ENCODE data around the gene METAP1D. TPM values are rescaled to one million over a fixed set of nuclear protein-coding genes. Genes with fewer than 3 reads are reported as not detected.

METAP1D gene
- total and polyA plus RNA-seq, 2 of the 4 experiments (the other 2 are of a cell fraction) = 3.4 to 5.5 TPM

GRCh38 chr2:171956135-171956825 is 43.5 kb upstream of the METAP1D start:
- no peak overlapping the region for H3K4me2 ChIP-seq (ENCODE audit: low read depth, low read length)
- WGBS, 2 experiments (ENCODE audit: extremely low coverage in 2 of 2, insufficient read length in 1 of 2) = no CpG with 5 or more reads among the region's 7 CpGs
- H2BK120ac ChIP-seq (ENCODE audit: low read depth, low read length) = no peak overlapping the region
- H4K91ac ChIP-seq (ENCODE audit: insufficient read depth, low read depth, low read length) = no peak overlapping the region
- H3K56ac ChIP-seq (ENCODE audit: extremely low read depth, insufficient read depth, low read length) = no peak overlapping the region
- peaks cover 11% of the 10 kb centered on the region for H3K9me1 ChIP-seq (ENCODE audit: insufficient read depth, low read length)
- no peak overlapping the region for H3K18ac ChIP-seq (ENCODE audit: low read depth, low read length)
- intact Hi-C loops (cut with micrococcal nuclease) = no loop called here
- POLR2A ChIA-PET (ENCODE audit: unreplicated experiment) = no interaction called here
- 0 out of 2 replicates have a peak overlapping the region, but pooled peaks have one; percentile 24 for H3K14ac ChIP-seq (replicated peaks; ENCODE audit: low read depth, low read length)
- no peak overlapping the region for H2BK5ac ChIP-seq (ENCODE audit: low read depth, low read length, poor library complexity, severe bottlenecking)
- peak overlapping the region; percentile 82; the same call in 1 of the 2 replicates for H2AK5ac ChIP-seq (ENCODE audit: low read depth, low read length)
- H3K23ac ChIP-seq (ENCODE audit: low read depth, low read length) = no peak overlapping the region
- H2BK15ac ChIP-seq (ENCODE audit: low read depth, low read length) = no peak overlapping the region
- CTCF ChIA-PET = no interaction called here
- no peak overlapping the region for H3K4ac ChIP-seq (ENCODE audit: low read depth, low read length)
- no peak overlapping the region for H2BK20ac ChIP-seq (ENCODE audit: low read depth, low read length)
- ATAC-seq (ENCODE audit: low read depth) (no peak), DNase-seq (no peak)
- H4K8ac ChIP-seq (ENCODE audit: low read depth in 2 of 2, low read length in 2 of 2) = no peak overlapping the region
- H3K4me1 ChIP-seq (ENCODE audit: control insufficient read depth, insufficient read depth, low read length) = peaks cover 16% of the 10 kb centered on the region
- dilution Hi-C loops (cut with HindIII; ENCODE audit: low sequenced_read_pairs, unreplicated experiment) = no loop called here
- in situ Hi-C loops (cut with MboI; ENCODE audit: low sequenced_read_pairs) = no loop called here
- TF ChIP-seq NFE2L2 (IDR thresholded peaks at IDR 0.05; ENCODE audit: low read depth, low read length) = no peak
- no peak for TF ChIP-seq MAFK (IDR thresholded peaks at IDR 0.05; ENCODE audit: low read depth, low read length)
- no peak for TF ChIP-seq FOS (IDR thresholded peaks at IDR 0.05; ENCODE audit: low read depth, low read length)
- no peak for TF ChIP-seq RAD21 (IDR thresholded peaks at IDR 0.05; ENCODE audit: low read length)
- TF ChIP-seq, protein P1, sequence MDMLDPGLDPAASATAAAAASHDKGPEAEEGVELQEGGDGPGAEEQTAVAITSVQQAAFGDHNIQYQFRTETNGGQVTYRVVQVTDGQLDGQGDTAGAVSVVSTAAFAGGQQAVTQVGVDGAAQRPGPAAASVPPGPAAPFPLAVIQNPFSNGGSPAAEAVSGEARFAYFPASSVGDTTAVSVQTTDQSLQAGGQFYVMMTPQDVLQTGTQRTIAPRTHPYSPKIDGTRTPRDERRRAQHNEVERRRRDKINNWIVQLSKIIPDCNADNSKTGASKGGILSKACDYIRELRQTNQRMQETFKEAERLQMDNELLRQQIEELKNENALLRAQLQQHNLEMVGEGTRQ (IDR thresholded peaks at IDR 0.05; ENCODE audit: low read depth, low read length) = no peak
- TF ChIP-seq CEBPB (IDR thresholded peaks at IDR 0.05; ENCODE audit: low read depth, low read length) = no peak
- TF ChIP-seq, protein P2, sequence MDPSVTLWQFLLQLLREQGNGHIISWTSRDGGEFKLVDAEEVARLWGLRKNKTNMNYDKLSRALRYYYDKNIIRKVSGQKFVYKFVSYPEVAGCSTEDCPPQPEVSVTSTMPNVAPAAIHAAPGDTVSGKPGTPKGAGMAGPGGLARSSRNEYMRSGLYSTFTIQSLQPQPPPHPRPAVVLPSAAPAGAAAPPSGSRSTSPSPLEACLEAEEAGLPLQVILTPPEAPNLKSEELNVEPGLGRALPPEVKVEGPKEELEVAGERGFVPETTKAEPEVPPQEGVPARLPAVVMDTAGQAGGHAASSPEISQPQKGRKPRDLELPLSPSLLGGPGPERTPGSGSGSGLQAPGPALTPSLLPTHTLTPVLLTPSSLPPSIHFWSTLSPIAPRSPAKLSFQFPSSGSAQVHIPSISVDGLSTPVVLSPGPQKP (IDR thresholded peaks at IDR 0.05; ENCODE audit: borderline replicate concordance, low read depth, low read length) = no peak
- TF ChIP-seq BHLHE40 (IDR thresholded peaks at IDR 0.05; ENCODE audit: low read depth, low read length) = no peak
- TF ChIP-seq SMC3 (IDR thresholded peaks at IDR 0.05; ENCODE audit: low read depth, low read length) = no peak
- TF ChIP-seq CHD1 (IDR thresholded peaks at IDR 0.05; ENCODE audit: low read depth, low read length) = no peak
- no peak for TF ChIP-seq MXI1 (IDR thresholded peaks at IDR 0.05; ENCODE audit: borderline replicate concordance, low read depth, low read length)
- no peak for TF ChIP-seq CTCF (conservative IDR thresholded peaks at IDR 0.05; ENCODE audit: low read depth, low read length)
- no peak for TF ChIP-seq RFX5 (IDR thresholded peaks at IDR 0.05; ENCODE audit: low read depth, low read length)
- TF ChIP-seq MAZ (IDR thresholded peaks at IDR 0.05; ENCODE audit: borderline replicate concordance, low read depth, low read length) = no peak
- TF ChIP-seq POLR2A (IDR thresholded peaks at IDR 0.05; ENCODE audit: low read depth, low read length) = no peak
- no peak for TF ChIP-seq RCOR1 (IDR thresholded peaks at IDR 0.05; ENCODE audit: insufficient replicate concordance, low read length)
- no peaks in the 10 kb centered on the region; the same call in 1 of the 2 replicates for H4K20me1 ChIP-seq (ENCODE audit: insufficient read depth, low read length)
- H3K27me3 ChIP-seq (ENCODE audit: control insufficient read depth, insufficient read depth, low read length) = no peaks in the 10 kb centered on the region
- no peak overlapping the region for H2AFZ ChIP-seq (replicated peaks; ENCODE audit: low read length, poor library complexity)
- 0 out of 2 replicates have a peak, but pooled peaks cover 1% of the 10 kb centered on the region for H3K9me3 ChIP-seq (ENCODE audit: control insufficient read depth, insufficient read depth, low read length)
- H3K4me3 ChIP-seq (ENCODE audit: insufficient read depth, low read depth, low read length) = no peak overlapping the region
- peaks cover 15 to 44% of the 10 kb centered on the region in 2 experiments for H3K79me1 ChIP-seq (ENCODE audit: low read depth in 1 of 2, low read length in 2 of 2)
- peaks cover 6% of the 10 kb centered on the region; the same call in 1 of the 2 replicates for H3K36me3 ChIP-seq (ENCODE audit: control insufficient read depth, insufficient read depth, low read length)
- no peak overlapping the region for H3K9ac ChIP-seq (ENCODE audit: low read depth, low read length)
- H2AK9ac ChIP-seq (replicated peaks; ENCODE audit: low read depth, low read length, poor library complexity) = no peak overlapping the region
- H3K27ac ChIP-seq (ENCODE audit: insufficient read depth, low read length) = no peak overlapping the region
- BruUV-seq (replicated peaks) = no TSS peak
- H4K5ac ChIP-seq (ENCODE audit: low read depth, low read length) = no peak overlapping the region
